ENCODE results near the gene GRIA1. TPM values are rescaled to one million over a fixed set of nuclear protein-coding genes. Genes with fewer than 3 reads are reported as not detected.
"Not testable (repeated sequence)": the region's sequence is repeated elsewhere in the genome, so short reads cannot be mapped to it uniquely, and the experiment has no call there.

Gene GRIA1
- total RNA-seq, 1 donor from 2014 or later = not detected

DNA sequence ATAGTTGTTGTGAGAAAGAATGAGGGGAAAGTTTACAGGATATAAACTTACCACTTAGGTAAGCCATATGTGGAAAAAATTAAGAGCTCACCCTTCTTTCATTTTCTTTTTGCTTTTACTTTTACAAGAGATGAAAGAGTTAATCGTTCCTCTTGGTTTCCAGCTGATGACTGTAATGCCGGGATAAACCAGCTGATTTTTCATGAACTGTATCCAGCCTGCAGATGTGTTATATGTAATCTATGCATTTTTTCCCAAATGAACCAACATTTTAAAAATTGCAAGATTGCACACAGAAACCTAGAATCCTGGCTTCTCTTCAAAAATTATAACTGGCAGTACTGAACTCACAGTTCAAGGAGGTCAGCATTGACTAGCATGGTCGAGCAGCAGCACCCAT is 185.9 kb downstream of the GRIA1 start:
- ATAC-seq (no peak), DNase-seq (ENCODE audit: missing footprints) (no peak)
- intact Hi-C loops (cut with DNase I) = no loop called here

GRCh38 chr5:153676821-153677220 is 186.4 kb downstream of the GRIA1 start:
- intact Hi-C loops (cut with DNase I) = no loop called here
- DNase-seq (ENCODE audit: missing footprints) (no peak), ATAC-seq (no peak)

DNA sequence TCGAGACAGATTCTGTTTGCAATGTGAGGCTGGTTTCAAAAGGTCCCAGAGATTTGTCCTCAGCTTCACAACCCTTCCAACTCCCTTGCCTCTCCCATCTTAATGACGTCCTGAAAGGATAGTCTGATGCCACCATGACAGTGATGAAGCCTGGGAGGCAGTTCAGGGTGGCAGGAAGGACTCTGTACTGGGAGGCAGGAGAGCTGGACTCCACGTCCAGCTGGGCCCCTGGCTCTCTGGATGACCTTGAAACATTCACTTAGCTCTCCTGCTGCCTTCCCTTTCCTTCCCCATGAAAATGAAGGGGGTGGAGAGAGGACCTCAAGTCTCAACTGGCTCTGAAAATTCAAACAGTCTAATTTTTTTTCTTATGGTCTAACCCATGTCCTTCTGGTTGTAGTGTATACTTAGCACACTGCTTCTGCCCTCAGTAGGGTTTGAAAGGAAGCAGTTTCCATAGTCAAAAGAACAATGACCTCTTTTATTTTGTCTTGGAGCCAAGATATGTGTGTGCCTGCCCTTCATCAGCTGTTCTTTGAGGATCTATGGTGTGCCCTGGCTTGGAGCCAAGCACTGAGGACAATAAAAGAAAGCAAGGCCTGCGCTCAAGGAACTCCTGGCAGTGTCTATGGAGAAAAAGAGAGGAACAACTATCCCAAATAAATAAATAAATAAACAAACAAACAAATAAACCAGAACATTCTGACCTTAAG is 188.3 kb downstream of the GRIA1 start:
- ATAC-seq = peak; percentile 67
- no peak for DNase-seq (ENCODE audit: missing footprints)
- intact Hi-C loops (cut with DNase I) = no loop called here

DNA sequence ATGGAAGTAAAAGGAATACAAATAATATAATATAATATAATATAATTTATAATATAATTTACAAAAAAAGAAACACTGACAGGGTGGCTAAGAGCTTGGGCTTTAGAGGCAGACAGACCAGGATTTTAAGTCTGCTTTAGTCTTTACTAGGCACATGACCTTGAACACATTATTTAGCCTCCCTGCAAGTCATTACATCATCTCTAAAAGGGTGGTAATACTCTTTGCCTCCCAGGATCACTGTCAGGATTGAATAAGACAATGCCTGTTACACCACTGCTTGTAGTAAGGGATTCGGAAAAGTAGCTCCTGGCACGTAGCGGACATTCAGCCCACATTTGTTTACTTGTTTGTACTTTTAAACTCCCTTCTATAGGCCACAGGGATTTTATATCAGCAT is 199.8 kb downstream of the GRIA1 start:
- ATAC-seq = no peak

DNA sequence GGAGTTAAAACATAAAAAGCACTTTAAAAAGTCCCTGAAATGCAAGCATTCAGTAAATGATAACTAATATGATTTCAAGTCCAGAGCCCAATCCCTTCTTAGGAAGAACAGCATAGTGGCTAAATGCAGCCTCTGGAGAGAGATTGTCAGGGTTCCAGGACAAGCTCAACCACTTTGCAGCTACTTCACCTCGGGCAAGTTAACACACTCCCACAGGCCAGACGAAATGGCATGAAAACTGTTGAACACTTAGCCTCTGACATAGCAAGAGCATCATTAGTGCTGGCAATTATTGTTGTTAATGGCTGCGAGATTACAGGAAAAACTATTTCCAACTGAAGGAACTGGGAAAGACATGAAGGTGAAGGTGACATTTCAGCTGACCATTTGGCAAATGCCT is 205.8 kb downstream of the GRIA1 start:
- ATAC-seq (no peak), DNase-seq (ENCODE audit: missing footprints) (no peak)
- intact Hi-C loops (cut with DNase I) = no loop called here

More for the DNA sequence above, 199.8 kb downstream of the GRIA1 start:
- DNase-seq (ENCODE audit: missing footprints) = no peak
- intact Hi-C loops (cut with DNase I) = no loop called here

DNA sequence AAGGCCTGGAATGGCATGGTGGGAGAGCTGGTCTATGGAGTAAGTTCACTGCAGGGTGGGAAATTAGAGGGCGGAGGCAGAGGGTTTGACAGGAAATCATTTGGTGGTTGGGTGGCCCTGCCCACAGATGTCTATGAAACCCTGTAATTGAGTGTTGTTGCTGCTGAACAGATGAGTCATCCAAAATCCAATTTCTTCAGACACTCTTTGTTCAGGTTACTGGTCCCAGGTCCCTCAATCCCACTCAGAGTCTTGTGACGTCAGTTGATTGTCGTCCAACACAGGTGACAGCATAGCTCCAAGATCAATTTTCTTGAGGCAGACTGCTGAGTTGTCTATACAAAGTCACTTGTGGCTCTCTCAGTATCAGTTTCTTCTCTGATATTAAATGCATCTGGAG is 208.6 kb downstream of the GRIA1 start:
- intact Hi-C loops (cut with DNase I) = no loop called here

DNA sequence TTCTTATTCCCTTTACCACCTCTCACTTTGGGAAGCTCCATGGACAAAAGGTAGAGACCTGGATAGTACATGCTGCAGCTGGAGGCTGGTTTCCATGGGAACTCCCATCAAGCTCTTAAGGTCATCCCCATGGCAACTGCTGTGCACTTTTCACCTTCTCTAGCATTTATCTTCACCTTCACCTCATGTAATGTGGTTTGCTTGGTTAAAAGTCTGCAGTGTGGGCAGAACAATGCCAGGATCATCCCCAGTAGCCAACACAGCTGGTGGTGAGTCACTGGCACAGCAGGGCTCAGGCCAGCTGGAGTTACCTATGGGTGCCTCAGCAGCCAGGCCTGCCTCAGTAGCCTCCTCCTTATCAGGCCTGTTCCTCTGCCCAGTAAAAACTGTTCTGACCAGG is 210.5 kb downstream of the GRIA1 start:
- intact Hi-C loops (cut with DNase I) = no loop called here
- DNase-seq (ENCODE audit: missing footprints) (no peak), ATAC-seq (no peak)

More for the DNA sequence above, 208.6 kb downstream of the GRIA1 start:
- no peak for ATAC-seq
- DNase-seq (ENCODE audit: missing footprints) = no peak

DNA sequence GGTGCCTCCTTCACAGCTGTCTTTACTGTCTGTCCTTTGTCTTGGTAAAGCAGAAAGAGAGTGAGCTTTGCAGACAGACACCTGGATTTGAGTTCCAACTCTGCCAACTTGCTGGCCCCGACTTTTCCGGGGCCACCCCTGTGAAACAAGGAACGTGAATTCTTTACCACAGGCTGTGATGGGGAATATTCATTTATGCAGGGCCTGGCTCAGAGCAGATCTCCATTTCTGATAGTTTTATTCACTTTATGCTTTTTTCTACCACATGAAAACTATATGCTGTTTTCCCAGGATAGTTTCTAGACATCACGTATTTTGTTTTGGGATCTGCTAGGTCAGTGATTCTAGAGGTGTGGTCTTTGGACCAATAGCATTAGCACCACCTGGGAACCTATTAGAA is 211.8 kb downstream of the GRIA1 start:
- intact Hi-C loops (cut with DNase I) = no loop called here
- ATAC-seq (no peak), DNase-seq (ENCODE audit: missing footprints) (no peak)

- DNase-seq (ENCODE audit: missing footprints) (no peak), ATAC-seq (peak; percentile 76)
- intact Hi-C loops (cut with DNase I) = no loop called here
These were observed 213.6 kb downstream of the GRIA1 start for GRCh38 chr5:153704110-153704509.

- no peak for ATAC-seq
- DNase-seq (ENCODE audit: missing footprints) = no peak
- intact Hi-C loops (cut with DNase I) = no loop called here
These were observed 217.2 kb downstream of the GRIA1 start for GRCh38 chr5:153707626-153708025.

DNA sequence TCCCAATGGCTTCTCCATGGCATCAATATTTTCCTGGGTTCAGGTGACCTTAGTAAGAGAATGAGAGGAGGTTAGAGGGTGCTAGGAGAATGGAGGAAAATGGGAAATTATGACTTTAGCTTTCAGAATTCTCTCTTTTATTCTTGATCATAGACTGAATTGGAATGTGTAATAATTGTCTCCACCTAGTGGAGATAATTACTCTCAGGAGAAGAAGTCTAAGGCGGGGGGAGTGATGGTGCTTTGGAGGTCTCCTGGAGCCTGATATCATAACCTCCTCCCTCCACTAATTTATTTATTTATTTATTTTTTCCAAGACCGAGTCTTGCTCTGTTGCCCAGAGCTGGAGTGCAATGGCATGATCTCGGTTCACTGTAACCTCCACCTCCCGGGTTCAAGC is 221.3 kb downstream of the GRIA1 start:
- ATAC-seq = no peak
- intact Hi-C loops (cut with DNase I) = loop anchor here (5.0 kb wide), 1 partner anchor 214 kb away; no protein-coding TSS in a partner anchor

DNA sequence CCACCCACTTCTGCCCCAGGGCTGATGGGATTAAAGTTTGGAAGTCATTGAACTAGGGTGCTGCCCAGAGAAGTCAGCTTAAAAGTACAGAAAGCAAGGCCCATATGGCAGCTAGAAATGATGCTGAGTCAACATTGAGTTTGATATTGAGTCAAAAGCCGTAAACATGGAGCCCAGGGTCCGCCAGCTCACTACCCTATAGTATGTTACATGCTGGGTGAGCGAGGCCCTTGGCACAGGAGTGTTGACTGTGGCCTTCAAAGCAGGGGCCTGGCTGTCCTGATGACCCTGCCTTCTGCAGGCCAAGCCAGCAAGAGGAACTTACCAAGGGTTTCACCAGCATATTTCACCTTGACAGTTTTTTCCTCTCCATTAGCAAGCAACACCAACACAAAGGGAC is 222.5 kb downstream of the GRIA1 start:
- DNase-seq (ENCODE audit: missing footprints) = no peak
- intact Hi-C loops (cut with DNase I) = loop anchor here (5.0 kb wide), 1 partner anchor 216 kb away; no protein-coding TSS in a partner anchor
- no peak for ATAC-seq

More for the DNA sequence above, 221.3 kb downstream of the GRIA1 start:
- no peak for DNase-seq (ENCODE audit: missing footprints)

- intact Hi-C loops (cut with DNase I) = loop anchor here (5.0 kb wide), 1 partner anchor 217 kb away; no protein-coding TSS in a partner anchor
- ATAC-seq (no peak), DNase-seq (ENCODE audit: missing footprints) (no peak)
These were observed 223.5 kb downstream of the GRIA1 start for GRCh38 chr5:153713943-153714342.

GRCh38 chr5:153714798-153715197 is 224.3 kb downstream of the GRIA1 start:
- no peak for ATAC-seq
- intact Hi-C loops (cut with DNase I) = loop anchor here (5.0 kb wide), 1 partner anchor 217 kb away; no protein-coding TSS in a partner anchor
- no peak for DNase-seq (ENCODE audit: missing footprints)

- DNase-seq (ENCODE audit: missing footprints) (no peak), ATAC-seq (no peak)
- intact Hi-C loops (cut with DNase I) = no loop called here
These were observed 226.8 kb downstream of the GRIA1 start for GRCh38 chr5:153717287-153717686.

- intact Hi-C loops (cut with DNase I) = no loop called here
- DNase-seq (ENCODE audit: missing footprints) = no peak
- ATAC-seq = peak; percentile 57
These were observed 228.2 kb downstream of the GRIA1 start for GRCh38 chr5:153718713-153719112.

GRCh38 chr5:153719324-153719723 is 228.9 kb downstream of the GRIA1 start:
- intact Hi-C loops (cut with DNase I) = no loop called here
- peak; percentile 60 for DNase-seq (ENCODE audit: missing footprints)
- ATAC-seq = no peak

- ATAC-seq; DNase-seq (ENCODE audit: missing footprints); intact Hi-C loops (cut with DNase I): not testable (repeated sequence)
These were observed 232.6 kb downstream of the GRIA1 start for GRCh38 chr5:153723022-153723610.

- no peak for DNase-seq (ENCODE audit: missing footprints)
- intact Hi-C loops (cut with DNase I) = no loop called here
- ATAC-seq = no peak
These were observed 251.6 kb downstream of the GRIA1 start for GRCh38 chr5:153742060-153742459.

GRCh38 chr5:153744751-153745150 is 254.3 kb downstream of the GRIA1 start:
- DNase-seq (ENCODE audit: missing footprints) (no peak), ATAC-seq (no peak)
- intact Hi-C loops (cut with DNase I) = no loop called here
